ENCODE results near the gene NT5C1B. TPM values are rescaled to one million over a fixed set of nuclear protein-coding genes. Genes with fewer than 3 reads are reported as not detected.

The NT5C1B gene
- total and polyA plus RNA-seq, 10 donors, result not detected

- peak; percentile 69 for DNase-seq
- H3K36me3 ChIP-seq, result no peaks in the 10 kb centered on the region
- H3K4me1 ChIP-seq, result no peaks in the 10 kb centered on the region
- H3K27me3 ChIP-seq (replicated peaks in 1 of 7), result no peaks in the 10 kb centered on the region
- H3K9me3 ChIP-seq, result peaks cover 0 to 17% (median 10%) of the 10 kb centered on the region in 8 donors
- no peak overlapping the region for H3K4me3 ChIP-seq
- intact Hi-C loops (cut with DNase I; ENCODE audit: low total_unique reads), result no loop called here
- TF ChIP-seq POLR2A (IDR thresholded peaks at IDR 0.05) (no peak), POLR2AphosphoS5 (IDR thresholded peaks at IDR 0.05) (no peak)
- TF ChIP-seq, protein P1, sequence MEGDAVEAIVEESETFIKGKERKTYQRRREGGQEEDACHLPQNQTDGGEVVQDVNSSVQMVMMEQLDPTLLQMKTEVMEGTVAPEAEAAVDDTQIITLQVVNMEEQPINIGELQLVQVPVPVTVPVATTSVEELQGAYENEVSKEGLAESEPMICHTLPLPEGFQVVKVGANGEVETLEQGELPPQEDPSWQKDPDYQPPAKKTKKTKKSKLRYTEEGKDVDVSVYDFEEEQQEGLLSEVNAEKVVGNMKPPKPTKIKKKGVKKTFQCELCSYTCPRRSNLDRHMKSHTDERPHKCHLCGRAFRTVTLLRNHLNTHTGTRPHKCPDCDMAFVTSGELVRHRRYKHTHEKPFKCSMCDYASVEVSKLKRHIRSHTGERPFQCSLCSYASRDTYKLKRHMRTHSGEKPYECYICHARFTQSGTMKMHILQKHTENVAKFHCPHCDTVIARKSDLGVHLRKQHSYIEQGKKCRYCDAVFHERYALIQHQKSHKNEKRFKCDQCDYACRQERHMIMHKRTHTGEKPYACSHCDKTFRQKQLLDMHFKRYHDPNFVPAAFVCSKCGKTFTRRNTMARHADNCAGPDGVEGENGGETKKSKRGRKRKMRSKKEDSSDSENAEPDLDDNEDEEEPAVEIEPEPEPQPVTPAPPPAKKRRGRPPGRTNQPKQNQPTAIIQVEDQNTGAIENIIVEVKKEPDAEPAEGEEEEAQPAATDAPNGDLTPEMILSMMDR (IDR thresholded peaks at IDR 0.05 in 8 of 11, conservative IDR thresholded peaks at IDR 0.05 in 3 of 11), result no peak
- H3K27ac ChIP-seq, result no peak overlapping the region
- WGBS, 5 donors, result 89 to 93% (median 91%) methylated on average over 35 to 37 of the region's 37 CpGs
Observed at GRCh38 chr2:18583905-18584607, 5.3 kb downstream of the NT5C1B start.

- no peak for DNase-seq
- Histone ChIP-seq H3K4me1 (no peaks in the 10 kb centered on the region), H3K36me3 (no peaks in the 10 kb centered on the region), H3K27me3 (replicated peaks in 1 of 7) (no peaks in the 10 kb centered on the region), H3K4me3 (no peak overlapping the region), H3K9me3 (peaks cover 0 to 31% (median 17%) of the 10 kb centered on the region in 8 donors), H3K27ac (no peak overlapping the region)
- 87 to 97% (median 94%) methylated on average over 3 of the region's 3 CpGs for WGBS, 5 donors
- TF ChIP-seq, protein P1 (IDR thresholded peaks at IDR 0.05 in 8 of 11, conservative IDR thresholded peaks at IDR 0.05 in 3 of 11), result no peak
- TF ChIP-seq POLR2AphosphoS5 (IDR thresholded peaks at IDR 0.05) (no peak), POLR2A (IDR thresholded peaks at IDR 0.05) (no peak)
- intact Hi-C loops (cut with DNase I; ENCODE audit: low total_unique reads), result no loop called here
Observed at GRCh38 chr2:18580606-18581005, 8.8 kb downstream of the NT5C1B start.

DNA sequence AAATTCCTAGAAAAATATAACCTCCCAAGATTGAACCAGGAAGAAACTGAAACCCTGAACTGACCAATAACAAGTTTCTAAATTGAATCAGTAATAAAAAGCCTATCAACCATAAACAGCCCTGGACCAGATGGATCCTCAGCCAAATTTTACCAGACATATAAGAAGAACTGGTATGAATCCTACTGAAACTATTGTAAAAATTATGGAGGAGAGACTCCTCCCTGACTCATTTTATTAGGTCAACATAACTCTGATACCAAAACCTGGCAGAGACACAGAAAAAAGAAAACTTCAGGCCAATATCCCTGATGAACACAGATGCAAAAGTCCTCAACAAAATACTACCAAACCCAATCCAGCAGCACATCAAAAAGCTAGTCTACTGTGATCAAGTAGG, 11.3 kb downstream of the NT5C1B start:
- intact Hi-C loops (cut with DNase I; ENCODE audit: low total_unique reads), result no loop called here
- DNase-seq, result no peak
- Histone ChIP-seq H3K36me3 (no peaks in the 10 kb centered on the region), H3K9me3 (peaks cover 0 to 20% (median 13%) of the 10 kb centered on the region in 8 donors), H3K4me1 (no peaks in the 10 kb centered on the region), H3K27me3 (replicated peaks in 1 of 7) (no peaks in the 10 kb centered on the region), H3K27ac (no peak overlapping the region), H3K4me3 (no peak overlapping the region)
- TF ChIP-seq, protein P1 (IDR thresholded peaks at IDR 0.05 in 8 of 11, conservative IDR thresholded peaks at IDR 0.05 in 3 of 11), result no peak
- no peak for TF ChIP-seq POLR2AphosphoS5 (IDR thresholded peaks at IDR 0.05)

- H3K36me3 ChIP-seq, result peaks cover 0 to 25% (median 0%) of the 10 kb centered on the region in 6 donors
- TF ChIP-seq, protein P1 (IDR thresholded peaks at IDR 0.05 in 8 of 11, conservative IDR thresholded peaks at IDR 0.05 in 3 of 11), result no peak
- TF ChIP-seq POLR2A (IDR thresholded peaks at IDR 0.05), result no peak
Observed at GRCh38 chr2:18566145-18566769, 23.1 kb downstream of the NT5C1B start.

More at GRCh38 chr2:18566145-18566769, 23.1 kb downstream of the NT5C1B start:
- DNase-seq, result no peak
- intact Hi-C loops (cut with DNase I; ENCODE audit: low total_unique reads), result no loop called here
- H3K4me3 ChIP-seq, result no peak overlapping the region
- WGBS, 5 donors, result 80 to 89% (median 87%) methylated on average over 1 of the region's 1 CpG
- no peak overlapping the region for H3K27ac ChIP-seq
- H3K27me3 ChIP-seq (replicated peaks in 1 of 7), result no peaks in the 10 kb centered on the region
- H3K9me3 ChIP-seq, result peaks cover 0 to 16% (median 13%) of the 10 kb centered on the region in 8 donors
- H3K4me1 ChIP-seq, result peaks cover 0 to 2% (median 1%) of the 10 kb centered on the region in 6 donors
